WTC11 (cell line): Measurements from ENCODE around the gene NAALADL2. TPM values are rescaled to one million over a fixed set of nuclear protein-coding genes. Genes with fewer than 3 reads are reported as not detected.

Experiments
- ATAC-seq: fragments of 200-7000 bp; cut with Tn5 transposase; 2 replicates; pipeline ENCODE4 v1.10.0; 2021; ENCODE audit warnings: mild to moderate bottlenecking, moderate library complexity
- CTCF ChIA-PET: fragments of 300-600 bp; sonication (Branson Sonifier 250); formaldehyde crosslinking; loops from one replicate; lab custom pipeline; 2021; ENCODE audit warnings: antibody characterized with exemption; lab: Charles Lee
- POLR2A ChIA-PET: fragments of 350-600 bp; sonication (Branson Sonifier 250); formaldehyde crosslinking; loops from one replicate; lab custom pipeline; 2021; ENCODE audit warnings: antibody characterized with exemption; lab: Charles Lee
- DNase-seq: peaks from one replicate; pipeline ENCODE4 v3.0.0; 2021; ENCODE audit warnings: low spot score
- H3K27ac Mint-ChIP-seq: 2 replicates; pipeline ENCODE4 v1.8.0; 2021; ENCODE audit warnings: mixed read lengths
- H3K27me3 Mint-ChIP-seq: 2 replicates; pipeline ENCODE4 v1.8.0; 2021; ENCODE audit warnings: low read depth, mild to moderate bottlenecking, moderate library complexity, mixed read lengths
- H3K36me3 Mint-ChIP-seq: 2 replicates; pipeline ENCODE4 v1.8.0; 2021; ENCODE audit warnings: mixed read lengths
- H3K4me1 Mint-ChIP-seq: 2 replicates; pipeline ENCODE4 v1.8.0; 2022; ENCODE audit warnings: mixed read lengths
- H3K4me3 Mint-ChIP-seq: 2 replicates; pipeline ENCODE4 v1.8.0; 2021; ENCODE audit warnings: mild to moderate bottlenecking, moderate library complexity, mixed read lengths
- H3K9me3 Mint-ChIP-seq: 2 replicates; pipeline ENCODE4 v1.8.0; 2021; ENCODE audit warnings: mixed read lengths
- ATF3 ChIP-seq: sonication (generic); formaldehyde crosslinking; conservative IDR thresholded peaks from 2 replicates; pipeline ENCODE4 v1.8.1; 2022; ENCODE audit warnings: mild to moderate bottlenecking, missing genetic modification reagents
- ATF6 ChIP-seq: sonication (generic); formaldehyde crosslinking; IDR thresholded peaks from 2 replicates; pipeline ENCODE4 v1.8.1; 2023; ENCODE audit warnings: mild to moderate bottlenecking, missing genetic modification reagents
- E2F5 ChIP-seq: sonication (generic); formaldehyde crosslinking; IDR thresholded peaks from 2 replicates; pipeline ENCODE4 v1.8.1; 2022; ENCODE audit warnings: mild to moderate bottlenecking, moderate library complexity, missing genetic modification reagents
- GRHL2 ChIP-seq: fragments of 250-450 bp; sonication (Bioruptor Pico); IDR thresholded peaks from 2 replicates; pipeline ENCODE4 v1.8.0; 2022; ENCODE audit warnings: mild to moderate bottlenecking, moderate library complexity; ENCODE audit not compliant: insufficient replicate concordance, severe bottlenecking
- GTF2I ChIP-seq: fragments of 250-450 bp; sonication (Bioruptor Pico); conservative IDR thresholded peaks from 2 replicates; pipeline ENCODE4 v1.4.0; 2021; ENCODE audit warnings: mild to moderate bottlenecking
- JUN ChIP-seq: sonication (generic); formaldehyde crosslinking; IDR thresholded peaks from 2 replicates; pipeline ENCODE4 v1.8.0; 2023; ENCODE audit warnings: mild to moderate bottlenecking, missing genetic modification reagents
- MYBL2 ChIP-seq: sonication (generic); formaldehyde crosslinking; IDR thresholded peaks from 2 replicates; pipeline ENCODE4 v1.8.1; 2023; ENCODE audit warnings: mild to moderate bottlenecking, moderate library complexity, missing genetic modification reagents
- PRDM15 ChIP-seq: sonication (generic); formaldehyde crosslinking; IDR thresholded peaks from 2 replicates; pipeline ENCODE4 v1.8.0; 2022; ENCODE audit warnings: missing genetic modification reagents
- TEAD4 ChIP-seq: sonication (generic); formaldehyde crosslinking; IDR thresholded peaks from 2 replicates; pipeline ENCODE4 v1.8.0; 2022; ENCODE audit warnings: mild to moderate bottlenecking, missing genetic modification reagents
- USF1 ChIP-seq: sonication (generic); formaldehyde crosslinking; IDR thresholded peaks from 2 replicates; pipeline ENCODE4 v1.8.0; 2022; ENCODE audit warnings: mild to moderate bottlenecking, missing genetic modification reagents
- ZBTB21 ChIP-seq: sonication (generic); formaldehyde crosslinking; IDR thresholded peaks from 2 replicates; pipeline ENCODE4 v1.8.1; 2023; ENCODE audit warnings: mild to moderate bottlenecking, missing genetic modification reagents, borderline replicate concordance
- ZNF281 ChIP-seq: sonication (generic); formaldehyde crosslinking; IDR thresholded peaks from 2 replicates; pipeline ENCODE4 v1.8.0; 2023; ENCODE audit warnings: mild to moderate bottlenecking, missing genetic modification reagents
- ZNF423 ChIP-seq: fragments of 250-450 bp; sonication (Bioruptor Pico); IDR thresholded peaks from 2 replicates; pipeline ENCODE4 v2.1.2; 2022; ENCODE audit warnings: mild to moderate bottlenecking, moderate library complexity
- ZNF512 ChIP-seq: sonication (generic); formaldehyde crosslinking; IDR thresholded peaks from 2 replicates; pipeline ENCODE4 v1.8.1; 2022; ENCODE audit warnings: missing genetic modification reagents, borderline replicate concordance
- ZNF671 ChIP-seq: fragments of 250-450 bp; sonication (Bioruptor Pico); IDR thresholded peaks from 2 replicates; pipeline ENCODE4 v1.8.0; 2021; ENCODE audit warnings: mild to moderate bottlenecking
- total RNA-seq: library from RNA; stranded (reverse); gene quantifications from 3 replicates; pipeline ENCODE4 v1.2.3, GENCODE V29; 2021

The NAALADL2 gene
- total RNA-seq, 1 experiment from 2014 or later: 1.2 TPM

- CTCF ChIA-PET: no interaction called here
- H3K4me3 Mint-ChIP-seq: no peak overlapping the region
- no peaks in the 10 kb centered on the region for H3K27me3 Mint-ChIP-seq
- POLR2A ChIA-PET: no interaction called here
- no peaks in the 10 kb centered on the region for H3K9me3 Mint-ChIP-seq
- ATAC-seq: no peak
- TF ChIP-seq GRHL2 (CRISPR knock-in tag) (no peak), ZNF281 (no peak), GTF2I (no peak), E2F5 (CRISPR knock-in tag) (no peak), ZNF671 (no peak)
- no peaks in the 10 kb centered on the region for H3K36me3 Mint-ChIP-seq
- no peak for DNase-seq
- H3K4me1 Mint-ChIP-seq: peaks cover 12% of the 10 kb centered on the region
- no peak overlapping the region for H3K27ac Mint-ChIP-seq
Measured at GRCh38 chr3:175404027-175404426, 544.9 kb downstream of the NAALADL2 start.

GRCh38 chr3:175404621-175405020 is 545.5 kb downstream of the NAALADL2 start:
- CTCF ChIA-PET: no interaction called here
- no peaks in the 10 kb centered on the region for H3K9me3 Mint-ChIP-seq
- no peak for DNase-seq
- H3K4me3 Mint-ChIP-seq: no peak overlapping the region
- POLR2A ChIA-PET: no interaction called here
- peaks cover 7% of the 10 kb centered on the region for H3K4me1 Mint-ChIP-seq
- H3K27ac Mint-ChIP-seq: no peak overlapping the region
- TF ChIP-seq ATF3 (no peak), TEAD4 (CRISPR knock-in tag) (no peak), MYBL2 (CRISPR knock-in tag) (no peak), ATF6 (CRISPR knock-in tag) (no peak), ZNF423 (CRISPR knock-in tag) (no peak), JUN (no peak), ZBTB21 (CRISPR knock-in tag) (no peak), USF1 (no peak), ZNF512 (CRISPR knock-in tag) (no peak), PRDM15 (no peak)
- H3K36me3 Mint-ChIP-seq: no peaks in the 10 kb centered on the region
- no peak for ATAC-seq
- no peaks in the 10 kb centered on the region for H3K27me3 Mint-ChIP-seq
